HEK293 (cell line): ENCODE measurements around the gene ZNF469.
A peak's percentile ranks its signal among the peaks of the same experiment; 100 is the strongest.

Experiments used
- CTCF ChIA-PET: fragments of 350-600 bp; formaldehyde crosslinking; extraction: SDS; loops from one replicate; lab custom pipeline; 2021; ENCODE audit warnings: antibody characterized with exemption; lab: Yijun Ruan, JAX
- POLR2A ChIA-PET: fragments of 300-600 bp; formaldehyde crosslinking; extraction: SDS; loops from one replicate; lab custom pipeline; 2020; ENCODE audit warnings: antibody characterized with exemption, inconsistent platforms; lab: Yijun Ruan, JAX
- H3K27ac ChIP-seq: fragments of 200-500 bp; sonication (Bioruptor generic); 2 replicates; pipeline ENCODE4 v1.5.1; 2014; ENCODE audit warnings: low read depth, low read length, control low read depth, inconsistent platforms; ENCODE audit errors: extremely low read depth
- H3K36me3 ChIP-seq, 2 experiments: fragments of 200-500 bp in 1 of 2; sonication (Bioruptor generic) in 1 of 2; 1 replicate in 1 of 2; 2 replicates in 1 of 2; pipeline ENCODE4 v1.5.1; 2014 to 2017; ENCODE audit warnings: inconsistent platforms in 2 of 2, low read length in 2 of 2; ENCODE audit not compliant: control insufficient read depth in 2 of 2, insufficient read depth in 1 of 2
- H3K4me1 ChIP-seq: fragments of 200-500 bp; sonication (Bioruptor generic); 2 replicates; pipeline ENCODE4 v1.5.1; 2014; ENCODE audit warnings: mild to moderate bottlenecking, low read length, inconsistent platforms; ENCODE audit not compliant: control insufficient read depth, insufficient read depth
- H3K4me3 ChIP-seq: 2 replicates; pipeline ENCODE4 v1.5.1; 2011; ENCODE audit warnings: low read depth, mild to moderate bottlenecking, control low read depth, low read length, moderate library complexity
- H3K9me3 ChIP-seq: fragments of 200-500 bp; sonication (Bioruptor generic); 2 replicates; pipeline ENCODE4 v1.5.1; 2014; ENCODE audit warnings: low read depth, low read length, inconsistent platforms; ENCODE audit not compliant: control insufficient read depth, insufficient read depth
- KLF1 ChIP-seq: fragments of 450-650 bp; formaldehyde crosslinking; IDR thresholded peaks from 2 replicates; pipeline ENCODE4 v1.5.1; 2016; ENCODE audit warnings: missing biosample characterization, missing genetic modification characterization
- KLF7 ChIP-seq: fragments of 450-650 bp; formaldehyde crosslinking; IDR thresholded peaks from 2 replicates; pipeline ENCODE4 v1.5.1; 2016; ENCODE audit warnings: missing biosample characterization, missing genetic modification characterization, borderline replicate concordance
- KLF9 ChIP-seq: fragments of 450-650 bp; formaldehyde crosslinking; IDR thresholded peaks from 2 replicates; pipeline ENCODE4 v1.5.1; 2016; ENCODE audit warnings: missing biosample characterization, missing genetic modification characterization, low read depth
- SCRT2 ChIP-seq: fragments of 450-650 bp; formaldehyde crosslinking; IDR thresholded peaks from 2 replicates; pipeline ENCODE4 v1.5.1; 2016; ENCODE audit warnings: missing biosample characterization, missing genetic modification characterization
- YY1 ChIP-seq: fragments of 450-650 bp; formaldehyde crosslinking; IDR thresholded peaks from 2 replicates; pipeline ENCODE4 v1.5.1; 2018; ENCODE audit warnings: missing biosample characterization, missing genetic modification characterization
- ZFP3 ChIP-seq: fragments of 450-650 bp; formaldehyde crosslinking; IDR thresholded peaks from 2 replicates; pipeline ENCODE4 v1.5.1; 2016; ENCODE audit warnings: low read depth, missing biosample characterization, missing genetic modification characterization
- ZFP69B ChIP-seq: fragments of 450-650 bp; formaldehyde crosslinking; IDR thresholded peaks from 2 replicates; pipeline ENCODE4 v1.5.1; 2016; ENCODE audit warnings: missing biosample characterization, missing genetic modification characterization
- ZNF112 ChIP-seq: fragments of 450-650 bp; formaldehyde crosslinking; IDR thresholded peaks from 2 replicates; pipeline ENCODE4 v1.5.0; 2017; ENCODE audit warnings: missing biosample characterization, missing genetic modification characterization
- ZNF140 ChIP-seq: fragments of 450-650 bp; formaldehyde crosslinking; IDR thresholded peaks from 2 replicates; pipeline ENCODE4 v1.5.1; 2016; ENCODE audit warnings: missing biosample characterization, missing genetic modification characterization
- ZNF19 ChIP-seq: fragments of 450-650 bp; formaldehyde crosslinking; IDR thresholded peaks from 2 replicates; pipeline ENCODE4; 2016; ENCODE audit warnings: missing biosample characterization, missing genetic modification characterization, low read depth
- ZNF266 ChIP-seq: fragments of 450-650 bp; formaldehyde crosslinking; IDR thresholded peaks from 2 replicates; pipeline ENCODE4 v1.5.1; 2016; ENCODE audit warnings: missing biosample characterization, missing genetic modification characterization, low read depth
- ZNF324 ChIP-seq: fragments of 450-650 bp; formaldehyde crosslinking; IDR thresholded peaks from 2 replicates; pipeline ENCODE4 v1.5.1; 2016; ENCODE audit warnings: missing biosample characterization, missing genetic modification characterization
- ZNF404 ChIP-seq: fragments of 450-650 bp; formaldehyde crosslinking; IDR thresholded peaks from 2 replicates; pipeline ENCODE4 v1.5.1; 2017; ENCODE audit warnings: missing biosample characterization, missing genetic modification characterization
- ZNF529 ChIP-seq: fragments of 450-650 bp; formaldehyde crosslinking; IDR thresholded peaks from 2 replicates; pipeline ENCODE4 v1.5.1; 2017; ENCODE audit warnings: missing genetic modification characterization, missing biosample characterization; ENCODE audit not compliant: insufficient replicate concordance
- ZNF555 ChIP-seq: fragments of 450-650 bp; formaldehyde crosslinking; conservative IDR thresholded peaks from 2 replicates; pipeline ENCODE4 v1.5.1; 2017; ENCODE audit warnings: missing biosample characterization, mild to moderate bottlenecking, missing genetic modification characterization, inconsistent platforms
- TF ChIP-seq, protein P1 (sequence below): fragments of 450-650 bp; formaldehyde crosslinking; IDR thresholded peaks from 2 replicates; pipeline ENCODE4 v1.5.1; 2016; ENCODE audit warnings: missing biosample characterization, missing genetic modification characterization
- TF ChIP-seq, protein P2 (sequence below): fragments of 450-650 bp; formaldehyde crosslinking; IDR thresholded peaks from 2 replicates; pipeline ENCODE4 v1.5.1; 2017; ENCODE audit warnings: missing biosample characterization, missing genetic modification characterization
- TF ChIP-seq, protein P3 (sequence below): fragments of 450-650 bp; formaldehyde crosslinking; conservative IDR thresholded peaks from 2 replicates; pipeline ENCODE4 v1.5.1; 2016; ENCODE audit warnings: low read depth, missing biosample characterization, missing genetic modification characterization

Gene ZNF469

DNA sequence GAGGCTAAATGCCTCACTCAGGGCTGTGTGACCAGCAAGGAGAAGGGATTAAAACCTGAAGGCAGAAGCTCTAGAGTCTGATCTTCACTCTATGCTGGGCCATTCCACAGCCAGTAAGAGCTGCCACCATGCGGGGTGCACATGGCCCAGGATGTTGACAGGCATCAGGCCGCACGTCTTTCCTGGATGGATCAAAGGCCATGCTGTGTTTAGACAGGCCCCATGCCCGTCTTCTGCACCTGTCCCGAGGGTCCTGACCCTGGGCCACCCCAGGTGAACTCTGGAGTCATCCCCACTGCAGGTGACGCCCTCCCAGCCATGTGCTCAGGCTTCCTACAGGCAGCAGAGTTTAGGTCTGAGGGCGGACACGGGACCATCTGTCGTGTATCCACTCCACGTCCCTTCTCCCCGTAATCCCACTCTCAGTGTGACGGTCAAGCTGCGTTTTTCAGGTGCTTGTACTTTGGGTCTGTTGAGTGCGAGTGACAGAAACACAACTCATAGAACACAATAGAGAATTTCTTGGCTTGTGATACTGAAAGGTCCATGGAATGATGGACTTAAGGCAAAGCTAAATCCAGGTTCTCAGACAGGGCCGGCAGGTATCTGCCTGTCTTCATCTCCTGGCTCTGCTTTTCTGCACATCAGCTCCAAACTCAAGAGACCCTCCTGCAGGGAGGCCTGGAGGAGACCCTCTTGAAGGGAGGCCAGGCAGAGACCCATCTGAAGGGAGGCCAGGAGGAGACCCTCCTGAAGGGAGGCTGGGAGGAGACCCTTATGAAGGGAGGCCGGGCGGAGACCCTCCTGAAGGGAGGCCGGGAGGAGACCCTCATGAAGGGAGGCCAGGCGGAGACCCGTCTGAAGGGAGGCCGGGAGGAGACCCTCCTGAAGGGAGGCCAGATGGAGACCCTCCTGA lies 13.2 kb downstream of the ZNF469 start:
- ChIA-PET CTCF (interaction anchor here (0.7 to 1.0 kb wide), 2 partner anchors 12 to 42 kb away, joined by 4 read pairs; no protein-coding TSS in a partner anchor), POLR2A (no interaction called here)
- TF ChIP-seq ZNF266 (no peak), ZNF555 (tag by site-specific recombination) (no peak), KLF9 (tag by site-specific recombination) (no peak), ZNF324 (no peak), KLF7 (tag by site-specific recombination) (no peak), ZNF404 (tag by site-specific recombination) (no peak), ZNF140 (tag by site-specific recombination) (no peak), KLF1 (tag by site-specific recombination) (no peak), YY1 (tag by site-specific recombination) (no peak), ZNF112 (tag by site-specific recombination) (no peak), ZNF19 (tag by site-specific recombination) (no peak), ZFP3 (no peak)
- TF ChIP-seq, protein P1, sequence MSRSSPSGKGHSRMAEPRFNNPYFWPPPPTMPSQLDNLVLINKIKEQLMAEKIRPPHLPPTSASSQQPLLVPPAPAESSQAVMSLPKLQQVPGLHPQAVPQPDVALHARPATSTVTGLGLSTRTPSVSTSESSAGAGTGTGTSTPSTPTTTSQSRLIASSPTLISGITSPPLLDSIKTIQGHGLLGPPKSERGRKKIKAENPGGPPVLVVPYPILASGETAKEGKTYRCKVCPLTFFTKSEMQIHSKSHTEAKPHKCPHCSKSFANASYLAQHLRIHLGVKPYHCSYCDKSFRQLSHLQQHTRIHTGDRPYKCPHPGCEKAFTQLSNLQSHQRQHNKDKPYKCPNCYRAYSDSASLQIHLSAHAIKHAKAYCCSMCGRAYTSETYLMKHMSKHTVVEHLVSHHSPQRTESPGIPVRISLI (tag by site-specific recombination) = no peak
- TF ChIP-seq, protein P2, sequence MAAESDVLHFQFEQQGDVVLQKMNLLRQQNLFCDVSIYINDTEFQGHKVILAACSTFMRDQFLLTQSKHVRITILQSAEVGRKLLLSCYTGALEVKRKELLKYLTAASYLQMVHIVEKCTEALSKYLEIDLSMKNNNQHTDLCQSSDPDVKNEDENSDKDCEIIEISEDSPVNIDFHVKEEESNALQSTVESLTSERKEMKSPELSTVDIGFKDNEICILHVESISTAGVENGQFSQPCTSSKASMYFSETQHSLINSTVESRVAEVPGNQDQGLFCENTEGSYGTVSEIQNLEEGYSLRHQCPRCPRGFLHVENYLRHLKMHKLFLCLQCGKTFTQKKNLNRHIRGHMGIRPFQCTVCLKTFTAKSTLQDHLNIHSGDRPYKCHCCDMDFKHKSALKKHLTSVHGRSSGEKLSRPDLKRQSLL (tag by site-specific recombination) = no peak
- TF ChIP-seq, protein P3, sequence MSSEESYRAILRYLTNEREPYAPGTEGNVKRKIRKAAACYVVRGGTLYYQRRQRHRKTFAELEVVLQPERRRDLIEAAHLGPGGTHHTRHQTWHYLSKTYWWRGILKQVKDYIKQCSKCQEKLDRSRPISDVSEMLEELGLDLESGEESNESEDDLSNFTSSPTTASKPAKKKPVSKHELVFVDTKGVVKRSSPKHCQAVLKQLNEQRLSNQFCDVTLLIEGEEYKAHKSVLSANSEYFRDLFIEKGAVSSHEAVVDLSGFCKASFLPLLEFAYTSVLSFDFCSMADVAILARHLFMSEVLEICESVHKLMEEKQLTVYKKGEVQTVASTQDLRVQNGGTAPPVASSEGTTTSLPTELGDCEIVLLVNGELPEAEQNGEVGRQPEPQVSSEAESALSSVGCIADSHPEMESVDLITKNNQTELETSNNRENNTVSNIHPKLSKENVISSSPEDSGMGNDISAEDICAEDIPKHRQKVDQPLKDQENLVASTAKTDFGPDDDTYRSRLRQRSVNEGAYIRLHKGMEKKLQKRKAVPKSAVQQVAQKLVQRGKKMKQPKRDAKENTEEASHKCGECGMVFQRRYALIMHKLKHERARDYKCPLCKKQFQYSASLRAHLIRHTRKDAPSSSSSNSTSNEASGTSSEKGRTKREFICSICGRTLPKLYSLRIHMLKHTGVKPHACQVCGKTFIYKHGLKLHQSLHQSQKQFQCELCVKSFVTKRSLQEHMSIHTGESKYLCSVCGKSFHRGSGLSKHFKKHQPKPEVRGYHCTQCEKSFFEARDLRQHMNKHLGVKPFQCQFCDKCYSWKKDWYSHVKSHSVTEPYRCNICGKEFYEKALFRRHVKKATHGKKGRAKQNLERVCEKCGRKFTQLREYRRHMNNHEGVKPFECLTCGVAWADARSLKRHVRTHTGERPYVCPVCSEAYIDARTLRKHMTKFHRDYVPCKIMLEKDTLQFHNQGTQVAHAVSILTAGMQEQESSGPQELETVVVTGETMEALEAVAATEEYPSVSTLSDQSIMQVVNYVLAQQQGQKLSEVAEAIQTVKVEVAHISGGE (tag by site-specific recombination) = no peak

DNA sequence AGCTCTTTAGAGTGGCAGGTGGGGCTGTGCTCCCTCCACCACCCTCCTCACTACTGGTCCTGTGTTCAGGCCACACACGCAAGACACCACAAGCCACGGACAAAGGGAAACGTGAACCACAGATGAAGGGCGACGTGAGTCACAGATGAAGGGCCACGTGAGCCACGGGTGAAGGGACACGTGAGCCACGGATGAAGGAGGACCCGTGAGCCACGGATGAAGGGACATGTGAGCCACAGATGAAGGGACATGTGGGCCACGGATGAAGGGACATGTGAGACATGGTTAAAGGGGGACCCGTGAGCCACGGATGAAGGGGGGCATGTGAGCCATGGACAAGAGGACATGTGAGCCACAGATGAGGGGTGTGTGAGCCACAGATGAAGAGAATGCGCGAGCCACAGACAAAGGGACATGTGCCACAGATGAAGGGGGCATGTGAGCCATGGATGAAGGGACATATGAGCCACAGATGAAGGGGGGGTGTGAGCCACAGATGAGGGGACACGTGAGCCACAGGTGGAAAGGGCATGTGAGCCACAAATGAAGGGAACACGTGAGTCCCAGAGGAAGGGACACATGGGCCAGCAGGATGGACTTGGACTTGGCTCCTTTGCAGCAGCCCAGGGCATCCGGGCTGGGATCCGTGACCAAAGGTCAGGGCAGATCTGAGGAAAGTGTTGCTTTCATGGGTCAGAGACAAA lies 15.6 kb downstream of the ZNF469 start:
- ChIA-PET POLR2A (no interaction called here), CTCF (no interaction called here)
- no peak overlapping the region for H3K4me3 ChIP-seq
- no peaks in the 10 kb centered on the region for H3K9me3 ChIP-seq
- no peaks in the 10 kb centered on the region for H3K36me3 ChIP-seq
- TF ChIP-seq, protein P2 (tag by site-specific recombination) = peak; percentile 75; the same call in 1 of the 2 replicates
- TF ChIP-seq SCRT2 (0 out of 2 replicates have a peak, but pooled peaks have one; percentile 26), ZNF529 (no peak), ZFP69B (tag by site-specific recombination) (no peak)
- no peak overlapping the region for H3K27ac ChIP-seq
- H3K4me1 ChIP-seq = no peaks in the 10 kb centered on the region

More for the DNA sequence above, 13.2 kb downstream of the ZNF469 start:
- H3K9me3 ChIP-seq = no peaks in the 10 kb centered on the region
- H3K36me3 ChIP-seq = no peaks in the 10 kb centered on the region
- no peak overlapping the region for H3K27ac ChIP-seq
- H3K4me3 ChIP-seq = no peak overlapping the region
- no peaks in the 10 kb centered on the region for H3K4me1 ChIP-seq
